GM19397 (cell line): Measurements from ENCODE around the gene DHX32.
"Not testable (repeated sequence)": the region's sequence is repeated elsewhere in the genome, so short reads cannot be mapped to it uniquely, and the experiment has no call there.

Experiments
- ATAC-seq: cut with Tn5 transposase; IDR thresholded peaks from one replicate; pipeline ENCODE4 v1.9.1; 2021; ENCODE audit warnings: mild to moderate bottlenecking, moderate library complexity; ENCODE audit not compliant: unreplicated experiment

DHX32 gene, protein sequence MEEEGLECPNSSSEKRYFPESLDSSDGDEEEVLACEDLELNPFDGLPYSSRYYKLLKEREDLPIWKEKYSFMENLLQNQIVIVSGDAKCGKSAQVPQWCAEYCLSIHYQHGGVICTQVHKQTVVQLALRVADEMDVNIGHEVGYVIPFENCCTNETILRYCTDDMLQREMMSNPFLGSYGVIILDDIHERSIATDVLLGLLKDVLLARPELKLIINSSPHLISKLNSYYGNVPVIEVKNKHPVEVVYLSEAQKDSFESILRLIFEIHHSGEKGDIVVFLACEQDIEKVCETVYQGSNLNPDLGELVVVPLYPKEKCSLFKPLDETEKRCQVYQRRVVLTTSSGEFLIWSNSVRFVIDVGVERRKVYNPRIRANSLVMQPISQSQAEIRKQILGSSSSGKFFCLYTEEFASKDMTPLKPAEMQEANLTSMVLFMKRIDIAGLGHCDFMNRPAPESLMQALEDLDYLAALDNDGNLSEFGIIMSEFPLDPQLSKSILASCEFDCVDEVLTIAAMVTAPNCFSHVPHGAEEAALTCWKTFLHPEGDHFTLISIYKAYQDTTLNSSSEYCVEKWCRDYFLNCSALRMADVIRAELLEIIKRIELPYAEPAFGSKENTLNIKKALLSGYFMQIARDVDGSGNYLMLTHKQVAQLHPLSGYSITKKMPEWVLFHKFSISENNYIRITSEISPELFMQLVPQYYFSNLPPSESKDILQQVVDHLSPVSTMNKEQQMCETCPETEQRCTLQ

DNA sequence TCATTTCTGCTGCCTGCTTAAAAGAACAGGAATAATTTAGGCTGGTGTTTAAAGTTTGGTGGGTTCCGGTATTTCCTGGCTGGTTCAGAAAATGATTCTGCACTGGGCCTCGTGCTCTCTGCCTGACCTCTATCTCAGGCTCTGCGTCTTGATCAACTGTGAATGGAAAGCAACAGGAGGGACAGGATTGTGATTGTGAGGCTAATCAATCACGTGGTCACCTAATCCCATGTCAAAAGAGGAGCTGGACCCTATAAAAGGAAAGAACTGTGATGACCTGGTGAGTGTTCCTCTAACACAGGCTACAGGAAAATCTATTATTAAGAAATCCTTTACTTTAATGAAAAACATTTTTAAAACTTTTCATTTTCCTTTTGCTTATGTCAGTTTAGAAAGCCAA is at the start of gene DHX32:
Gene DHX32 (minus strand): TSS at position 101 of the 400 bp plus-strand sequence. CDS start 468 bp downstream, outside the sequence.
- no peak for ATAC-seq

DNA sequence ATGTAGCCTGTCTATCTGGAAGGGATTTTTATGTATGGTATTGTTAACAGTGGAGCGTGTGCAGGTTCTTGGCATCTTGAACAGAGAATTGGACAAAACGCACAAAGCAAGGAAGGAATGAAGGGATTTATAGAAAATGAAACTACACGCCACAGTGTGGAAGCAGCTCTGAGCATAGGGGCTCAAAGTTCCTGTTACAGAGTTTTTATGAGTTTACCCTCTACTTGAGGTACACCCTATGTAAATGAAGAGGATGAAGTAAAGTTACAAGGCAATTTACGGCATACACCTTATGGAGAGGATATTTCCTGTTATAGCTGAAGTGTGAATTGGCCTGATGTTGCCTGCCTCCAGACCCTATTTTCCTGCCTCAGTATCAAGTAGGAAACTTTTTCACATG is 48.5 kb upstream of the DHX32 start:
- ATAC-seq, result no peak

DNA sequence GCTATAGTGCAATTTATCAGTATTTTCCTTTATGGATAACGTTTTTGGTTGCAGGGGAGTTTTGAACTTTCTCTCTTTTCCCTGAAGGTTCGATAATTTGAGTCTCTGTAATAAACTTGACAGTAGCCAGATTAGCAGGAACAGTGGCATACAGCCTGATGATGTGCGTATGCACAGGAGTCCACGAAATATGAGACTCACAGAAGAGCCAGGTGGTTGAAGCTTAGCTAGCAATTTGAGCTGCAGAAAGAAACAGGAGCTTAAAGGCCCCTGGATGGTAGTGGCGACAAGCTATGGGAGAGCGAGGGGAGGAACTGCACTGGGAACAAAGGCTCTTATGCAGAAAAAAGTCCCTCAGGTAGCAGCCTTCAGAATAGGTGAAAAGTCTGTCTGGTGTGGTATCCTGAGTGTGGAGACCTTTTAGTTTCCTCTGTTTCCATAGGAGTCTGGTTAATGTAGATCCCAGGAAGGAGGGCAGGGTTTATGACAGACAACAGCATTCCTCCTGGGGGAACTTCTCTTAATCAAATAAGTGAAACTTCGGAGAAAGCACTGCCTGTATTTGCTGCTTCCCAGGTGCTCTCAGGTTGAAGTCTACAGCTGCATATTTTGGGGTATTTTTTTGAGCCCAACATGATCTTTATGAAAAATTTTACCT is 48.0 kb upstream of the DHX32 start:
- no peak for ATAC-seq

DNA sequence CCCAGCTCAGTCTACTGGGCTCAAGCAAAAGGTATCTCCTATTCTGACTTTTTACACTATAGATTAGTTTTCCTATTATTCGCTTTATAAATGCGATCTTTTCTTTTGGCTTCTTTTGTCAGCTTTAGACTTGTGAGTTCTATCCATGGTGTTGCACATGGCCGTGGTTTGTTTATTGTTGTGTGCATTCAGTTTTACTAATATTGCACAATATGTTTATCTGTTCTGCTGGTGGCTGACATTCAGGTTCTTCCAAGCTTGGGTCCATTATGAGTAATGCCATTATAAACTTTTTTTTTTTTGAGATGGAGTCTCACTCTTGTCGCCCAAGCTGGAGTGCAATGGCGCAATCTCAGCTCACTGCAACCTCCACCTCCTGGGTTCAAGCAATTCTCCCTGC is 46.2 kb upstream of the DHX32 start:
- ATAC-seq, result not testable (repeated sequence)

DNA sequence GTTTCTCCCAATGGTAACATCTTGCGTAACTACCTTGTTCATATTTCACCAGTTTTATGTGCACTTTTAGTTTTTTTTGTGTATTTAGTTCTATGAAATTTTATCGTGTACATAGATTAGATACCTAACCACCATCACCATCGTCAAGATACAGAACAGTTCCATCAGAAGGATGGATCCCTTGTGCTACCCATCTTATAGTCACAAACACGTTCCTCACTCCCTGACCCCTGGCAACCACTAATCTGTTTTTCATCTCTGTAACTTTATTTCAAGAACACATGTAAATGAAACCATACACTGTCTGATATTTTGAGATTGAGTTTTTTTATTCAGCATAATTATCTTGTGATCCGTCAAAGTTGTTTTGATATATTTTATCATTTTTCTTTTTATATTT is 45.2 kb upstream of the DHX32 start:
- ATAC-seq, result no peak

DNA sequence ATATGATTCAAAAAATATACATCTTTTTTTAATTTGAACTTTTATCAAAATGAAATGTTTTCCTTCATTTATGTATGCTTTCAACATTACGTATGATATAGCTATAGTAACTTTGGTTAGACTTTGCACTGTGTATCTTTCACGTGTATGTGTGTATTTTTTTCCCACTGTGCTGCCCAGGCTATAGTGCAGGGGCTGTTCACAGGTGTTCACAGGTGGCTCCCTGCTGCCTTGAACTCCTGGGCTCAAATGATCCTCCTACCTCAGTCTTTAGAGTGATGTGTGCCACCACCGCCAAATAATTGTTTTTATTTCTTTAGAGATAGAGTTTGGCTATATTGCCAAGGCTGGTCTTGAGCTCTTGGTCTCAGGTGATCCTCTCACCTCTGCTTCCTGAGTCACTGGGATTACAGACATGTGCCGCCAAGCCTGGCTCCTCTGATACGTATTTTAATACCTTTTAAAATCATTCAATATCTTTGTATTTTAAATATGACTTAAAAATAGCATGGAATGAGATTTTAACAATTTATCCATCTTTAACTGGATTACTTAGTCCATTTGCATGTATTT is 44.3 kb upstream of the DHX32 start:
- no peak for ATAC-seq

DNA sequence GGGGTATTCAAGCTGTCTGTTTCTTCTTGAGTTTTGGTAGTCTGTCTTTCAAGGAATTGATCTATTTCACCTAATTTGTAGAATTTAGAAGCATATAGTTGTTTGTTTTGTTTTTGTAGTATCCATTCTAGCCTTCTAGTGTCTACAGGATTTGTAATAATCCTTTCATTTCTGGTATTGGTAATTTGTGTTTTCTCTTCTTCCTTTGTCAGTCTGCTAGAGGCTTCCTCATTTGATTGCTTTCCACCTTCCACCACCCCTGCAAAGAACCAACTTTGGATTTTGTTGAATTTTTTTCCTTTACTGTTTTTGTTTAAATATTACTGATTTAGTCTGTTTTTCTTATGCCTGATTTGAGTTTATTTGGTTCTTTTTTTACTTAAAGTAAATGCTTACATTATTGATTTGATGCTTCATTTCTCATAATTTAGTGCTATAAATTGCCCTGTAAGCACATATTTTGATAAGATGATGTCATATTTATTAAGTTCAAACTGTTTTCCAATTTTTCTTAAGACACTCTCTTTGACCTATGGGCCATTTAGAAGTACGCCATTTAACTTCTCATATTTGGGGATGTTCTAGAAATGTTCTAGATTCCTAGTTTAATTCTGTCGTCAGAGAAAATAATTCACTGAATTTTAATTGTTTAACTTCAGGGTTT is 40.7 kb upstream of the DHX32 start:
- ATAC-seq, result not testable (repeated sequence)

DNA sequence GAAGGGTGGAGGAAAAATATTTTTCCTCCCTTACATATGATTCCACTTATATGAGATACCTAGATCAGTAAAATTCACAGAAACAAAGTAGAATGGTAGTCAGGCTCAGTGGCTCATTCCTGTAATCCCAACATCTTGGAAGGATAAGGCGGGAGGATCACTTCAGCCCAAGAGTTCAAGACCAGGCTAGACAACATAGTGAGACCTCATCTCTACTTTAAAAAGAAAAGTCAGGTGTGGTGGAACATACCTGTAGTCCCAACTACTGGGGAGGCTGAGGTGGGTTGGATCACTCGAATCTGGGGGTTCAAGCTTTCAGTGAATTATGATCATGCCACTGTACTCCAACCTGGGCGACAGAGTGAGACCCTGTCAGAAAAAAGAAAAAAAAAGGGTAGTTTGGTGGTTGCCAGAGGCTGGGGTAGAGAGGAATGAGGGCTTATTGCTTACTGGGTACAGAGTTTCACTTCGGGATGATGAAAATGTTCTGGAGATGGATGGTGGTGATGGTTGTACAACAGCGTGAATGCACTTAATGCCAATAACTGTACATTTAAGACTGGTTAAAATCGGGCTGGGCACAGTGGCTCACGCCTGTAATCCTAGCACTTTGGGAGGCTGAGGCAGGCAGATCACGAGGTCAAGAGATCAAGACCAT is 36.7 kb upstream of the DHX32 start:
- not testable (repeated sequence) for ATAC-seq

DNA sequence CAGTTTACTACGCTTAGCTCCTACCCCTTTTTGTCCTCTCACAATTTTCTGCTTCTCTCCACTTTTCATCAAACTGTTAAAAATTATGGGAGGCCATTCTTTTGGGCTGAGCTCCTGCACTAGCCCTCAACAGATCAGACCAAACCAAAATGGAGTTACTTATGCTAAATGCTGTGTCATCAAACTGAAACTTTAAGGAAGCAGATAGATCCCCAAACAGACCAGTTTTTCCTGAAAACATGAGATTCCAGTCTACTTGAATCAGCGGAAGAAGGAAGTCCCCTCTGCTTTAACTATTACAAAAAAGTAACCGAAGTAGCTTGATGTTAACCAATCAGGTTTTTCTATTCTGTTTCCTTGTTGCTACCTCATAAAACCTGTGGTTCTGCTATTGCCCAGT is 35.9 kb upstream of the DHX32 start:
- no peak for ATAC-seq

DNA sequence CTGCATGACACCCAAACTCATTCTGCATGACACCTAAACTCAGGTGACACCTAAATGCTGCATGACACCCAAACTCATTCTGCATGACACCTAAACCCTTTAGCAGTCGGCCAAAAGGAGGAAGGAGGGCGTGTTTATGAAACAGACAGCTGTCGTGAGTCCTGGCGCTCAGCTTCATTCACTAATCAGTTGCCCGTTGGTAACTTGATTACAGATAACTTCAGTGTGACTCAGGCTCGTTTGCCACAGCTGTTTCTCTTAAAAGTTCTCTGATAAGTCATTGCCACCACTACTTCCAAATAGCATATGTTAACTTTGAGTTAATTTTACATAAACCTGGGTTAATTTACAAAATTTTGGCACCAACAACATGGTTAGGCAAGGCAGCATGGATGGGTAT is 32.2 kb upstream of the DHX32 start:
- not testable (repeated sequence) for ATAC-seq

DNA sequence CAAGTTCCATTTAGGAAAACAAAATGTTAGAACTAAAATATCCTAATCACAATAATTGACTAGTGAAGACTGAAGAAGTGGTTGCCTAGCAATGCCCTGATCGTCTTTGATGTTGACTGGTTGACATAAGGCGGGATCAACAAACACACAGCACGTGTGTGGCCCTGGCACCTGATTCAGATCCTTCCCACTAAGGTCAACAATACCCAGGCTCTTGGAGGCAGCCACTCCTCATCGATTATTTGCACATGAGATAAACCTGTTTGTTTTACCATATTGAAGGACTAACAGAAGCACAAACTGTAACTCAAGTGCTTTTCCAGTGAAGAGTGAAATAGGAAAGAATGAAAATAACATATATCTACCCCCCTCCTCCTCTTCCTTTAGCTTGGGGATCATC is 30.9 kb upstream of the DHX32 start:
- ATAC-seq, result no peak

DNA sequence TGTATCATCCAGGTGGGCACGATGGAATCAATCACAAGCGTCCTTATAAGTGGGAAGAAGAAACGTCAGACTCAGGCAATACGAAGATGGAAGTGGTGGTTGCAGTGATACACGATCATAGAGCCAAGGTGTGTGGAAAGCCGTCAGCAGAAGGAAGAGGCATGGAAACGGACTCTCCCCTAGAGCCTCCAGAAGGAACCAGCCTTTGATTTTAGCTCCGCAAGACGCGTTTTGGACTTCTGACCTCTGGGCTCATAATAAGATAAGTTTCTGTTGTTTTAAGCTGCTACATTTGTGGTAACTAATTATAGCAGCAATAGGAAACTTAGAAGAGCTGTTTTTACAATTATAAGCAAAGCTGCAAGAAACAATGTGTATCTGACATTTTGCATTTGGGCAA is 30.1 kb upstream of the DHX32 start:
- no peak for ATAC-seq

DNA sequence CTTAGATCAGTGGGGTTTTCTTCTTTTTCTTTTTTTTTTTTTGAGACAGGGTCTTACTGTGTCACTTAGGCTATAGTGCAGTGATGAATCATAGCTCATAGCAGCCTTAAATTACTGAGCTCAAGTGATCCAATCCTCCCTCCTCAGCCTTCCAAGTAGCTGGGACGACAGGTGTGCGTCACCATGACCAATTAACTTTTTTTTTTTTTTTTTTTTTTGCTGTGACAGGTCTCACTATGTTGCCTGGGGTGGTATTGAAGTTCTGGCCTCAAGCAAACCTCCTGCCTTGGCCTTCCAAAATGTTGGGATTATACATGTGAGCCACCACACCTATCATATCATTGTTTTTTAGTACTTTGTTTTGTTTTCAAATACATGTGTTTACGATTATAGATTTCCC is 28.4 kb upstream of the DHX32 start:
- not testable (repeated sequence) for ATAC-seq

DNA sequence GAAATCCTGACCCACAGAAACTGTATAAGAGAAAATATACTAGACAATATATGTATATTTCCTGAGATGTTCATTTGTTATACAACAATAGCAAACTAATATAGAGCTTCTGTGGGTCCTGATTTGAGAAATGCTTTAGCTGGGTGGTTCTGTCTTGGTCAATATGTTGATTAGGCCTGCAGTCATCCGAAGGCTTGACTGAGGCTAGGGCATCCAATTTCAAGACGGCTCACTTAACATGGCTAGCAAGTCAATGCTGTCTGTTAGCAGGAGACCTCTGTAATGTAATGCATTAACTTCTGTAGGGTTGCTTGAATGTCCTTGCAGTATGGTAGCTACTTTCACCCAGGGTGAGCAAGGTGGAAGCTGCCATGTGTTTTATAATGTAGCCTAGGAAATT is 27.7 kb upstream of the DHX32 start:
- ATAC-seq, result not testable (repeated sequence)

DNA sequence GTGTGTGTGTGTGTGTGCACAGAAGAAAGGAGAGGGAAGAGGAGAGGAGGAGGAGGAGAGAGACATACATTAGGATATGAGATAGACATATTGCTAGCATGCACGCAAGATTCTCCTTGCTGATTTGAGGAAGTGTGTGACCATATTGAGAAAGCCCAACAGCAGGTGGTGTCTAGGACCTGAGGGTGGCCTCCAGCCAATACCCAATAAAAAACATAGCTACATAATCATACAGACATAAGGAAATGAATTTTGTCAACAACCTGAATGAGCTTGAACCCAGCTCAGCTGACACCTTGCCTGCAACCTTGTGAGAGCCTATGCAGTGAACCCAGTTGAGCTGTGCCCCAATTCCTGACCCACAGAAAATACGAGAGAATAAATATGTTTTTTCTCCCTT is 26.5 kb upstream of the DHX32 start:
- ATAC-seq, result not testable (repeated sequence)

DNA sequence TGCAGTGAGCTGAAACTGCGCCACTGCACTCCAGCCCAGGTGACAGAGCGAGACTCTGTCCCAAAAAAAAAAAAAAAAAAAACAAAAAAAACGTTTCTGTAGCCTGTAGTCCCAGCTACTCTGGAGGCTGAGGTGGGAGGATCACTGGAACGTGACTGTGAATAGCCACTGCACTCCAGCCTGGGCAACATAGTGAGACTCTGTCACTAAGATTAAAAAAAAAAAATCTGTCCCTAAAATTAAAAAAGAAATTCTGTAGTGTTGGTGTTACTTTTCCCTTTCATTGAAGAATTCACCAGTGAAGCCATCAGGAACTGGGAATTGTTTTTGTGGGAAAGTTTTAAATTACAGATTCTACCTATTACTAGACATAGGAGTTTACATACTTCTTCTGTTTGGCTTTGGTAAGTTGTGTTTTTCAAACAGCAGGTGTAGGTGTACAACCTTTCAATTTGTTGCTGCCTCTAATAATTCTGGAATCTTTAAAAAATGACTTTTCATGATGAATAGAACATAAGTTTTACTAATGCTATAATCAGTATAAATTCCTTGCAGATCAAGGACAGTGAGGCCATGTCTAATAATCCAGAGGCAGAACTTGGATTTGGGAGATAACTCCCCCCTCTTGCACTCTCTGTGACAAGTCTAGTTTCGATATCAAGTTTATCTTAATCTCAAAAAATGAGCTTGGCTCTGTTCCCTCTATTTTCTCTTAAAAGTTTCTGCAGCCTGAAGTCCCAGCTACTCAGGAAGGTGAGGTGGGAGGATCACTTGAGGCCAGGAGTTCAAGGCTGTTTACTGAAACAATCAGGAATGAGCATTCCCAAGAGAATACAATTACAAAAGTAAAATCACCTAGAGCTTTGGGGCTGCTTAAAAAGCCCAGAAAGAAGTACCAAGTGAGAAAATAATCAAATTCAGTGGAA is 24.2 kb upstream of the DHX32 start:
- ATAC-seq, result not testable (repeated sequence)

DNA sequence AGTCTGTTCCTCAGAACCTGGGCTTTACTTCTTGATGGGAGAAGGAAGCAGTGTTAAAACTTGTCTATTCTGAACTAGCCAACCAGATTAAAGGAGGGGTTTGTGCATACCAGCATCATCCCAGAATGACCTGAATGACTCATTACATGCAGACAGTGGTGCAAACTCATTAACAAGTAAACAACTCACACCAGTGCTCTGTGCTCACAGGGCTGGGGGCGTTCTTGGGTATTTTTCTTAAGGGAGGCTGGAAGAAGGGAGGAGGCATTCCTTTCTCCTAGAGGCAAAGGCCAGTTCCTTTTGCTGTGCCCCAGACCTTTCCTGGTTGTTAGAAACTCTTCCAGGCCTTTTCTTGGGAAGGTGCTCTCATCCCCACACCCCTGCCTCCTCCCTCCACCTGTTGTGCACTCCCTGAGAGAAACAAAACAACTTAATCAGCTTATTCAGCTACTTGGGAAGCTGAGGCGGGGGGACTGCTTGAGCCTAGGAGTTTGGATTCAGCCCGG is 22.1 kb upstream of the DHX32 start:
- not testable (repeated sequence) for ATAC-seq

DNA sequence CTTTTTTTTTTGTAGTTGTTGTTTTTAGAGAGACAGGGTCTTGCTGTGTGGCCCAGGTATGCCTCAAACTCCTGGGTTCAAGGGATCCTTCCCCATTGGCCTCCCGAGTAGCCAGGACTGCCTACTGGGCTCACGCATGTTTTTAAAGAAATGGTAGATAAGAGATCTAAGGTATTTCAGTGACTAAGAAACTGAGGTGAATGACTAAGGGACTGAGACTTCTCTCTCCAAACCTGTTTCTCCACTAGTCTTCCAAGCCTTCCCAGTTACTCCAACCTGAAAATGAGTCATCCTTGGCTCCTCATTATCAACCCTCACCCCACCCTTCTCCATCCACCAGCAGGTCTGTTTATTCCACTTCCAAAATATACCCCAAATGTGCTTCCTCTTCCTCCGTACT is 19.9 kb upstream of the DHX32 start:
- not testable (repeated sequence) for ATAC-seq

DNA sequence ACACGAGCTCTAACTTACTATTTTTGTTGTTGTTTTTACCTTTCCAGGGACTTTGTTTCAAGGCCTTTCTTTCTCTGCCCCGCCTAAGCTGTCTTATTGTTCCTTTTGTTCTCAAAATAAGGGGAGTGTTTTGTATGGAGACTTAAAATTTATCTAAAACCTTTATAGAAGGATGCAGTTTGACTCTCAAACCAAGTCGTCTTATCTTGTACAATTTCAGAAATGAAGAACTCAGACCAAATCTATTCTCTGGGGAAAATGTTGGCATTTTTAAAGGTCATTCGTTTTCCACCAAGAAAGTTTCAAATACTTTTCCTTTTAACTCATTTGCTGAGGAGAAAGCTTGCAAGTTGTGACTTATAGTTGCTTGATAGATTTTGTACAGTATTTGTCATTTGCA is 16.2 kb upstream of the DHX32 start:
- ATAC-seq, result not testable (repeated sequence)
